Neural crest cell (in vitro differentiated cells): ENCODE measurements around the gene ZNF503. TPM values are rescaled to one million over a fixed set of nuclear protein-coding genes. Genes with fewer than 3 reads are reported as not detected.

Source experiments
- DNase-seq: peaks from one replicate; pipeline ENCODE4 v3.0.0; 2021; ENCODE audit warnings: low read depth, mixed read lengths, low spot score
- H3K27ac Mint-ChIP-seq: one replicate; pipeline ENCODE4 v1.8.0; 2021; ENCODE audit warnings: mild to moderate bottlenecking, mixed read lengths; ENCODE audit not compliant: unreplicated experiment
- H3K27me3 Mint-ChIP-seq: 2 replicates; pipeline ENCODE4 v1.8.0; 2021; ENCODE audit warnings: low read depth, mild to moderate bottlenecking, mixed read lengths
- H3K36me3 Mint-ChIP-seq: 2 replicates; pipeline ENCODE4 v1.8.0; 2021; ENCODE audit warnings: low read depth, mild to moderate bottlenecking, mixed read lengths
- H3K4me1 Mint-ChIP-seq: 2 replicates; pipeline ENCODE4 v1.8.0; 2021; ENCODE audit warnings: mixed read lengths
- H3K4me3 Mint-ChIP-seq: one replicate; pipeline ENCODE4 v1.8.0; 2021; ENCODE audit warnings: mild to moderate bottlenecking, mixed read lengths
- H3K9me3 Mint-ChIP-seq: 2 replicates; pipeline ENCODE4 v1.8.0; 2021; ENCODE audit warnings: mixed read lengths
- CTCF ChIP-seq: fragments of 200-600 bp; sonication (generic); conservative IDR thresholded peaks from 2 replicates; pipeline ENCODE4 v1.5.0; 2021; ENCODE audit warnings: antibody characterized with exemption, mild to moderate bottlenecking
- total RNA-seq: library from RNA; stranded (reverse); gene quantifications from 2 replicates; pipeline ENCODE4 v1.2.1, GENCODE V29; 2021

Gene ZNF503
- total RNA-seq, 1 donor from 2014 or later = 15.9 TPM

- peak; percentile 36 for DNase-seq
- peaks cover 82% of the 10 kb centered on the region for H3K27me3 Mint-ChIP-seq
Measured at GRCh38 chr10:75404815-75405597, 3.4 kb upstream of the ZNF503 start.

GRCh38 chr10:75403939-75404814, 2.6 kb upstream of the ZNF503 start:
- H3K9me3 Mint-ChIP-seq = no peaks in the 10 kb centered on the region
- DNase-seq = peak; percentile 12
- H3K36me3 Mint-ChIP-seq = no peaks in the 10 kb centered on the region
- peaks cover 52% of the 10 kb centered on the region for H3K4me1 Mint-ChIP-seq
- no peak overlapping the region for H3K27ac Mint-ChIP-seq
- TF ChIP-seq CTCF = no peak
- peak overlapping the region; percentile 93 for H3K4me3 Mint-ChIP-seq
- H3K27me3 Mint-ChIP-seq = peaks cover 79% of the 10 kb centered on the region

More at GRCh38 chr10:75404815-75405597, 3.4 kb upstream of the ZNF503 start:
- H3K36me3 Mint-ChIP-seq = no peaks in the 10 kb centered on the region
- peak; percentile 16 for TF ChIP-seq CTCF
- peak overlapping the region; percentile 93 for H3K4me3 Mint-ChIP-seq
- H3K4me1 Mint-ChIP-seq = peaks cover 55% of the 10 kb centered on the region
- no peak overlapping the region for H3K27ac Mint-ChIP-seq
- no peaks in the 10 kb centered on the region for H3K9me3 Mint-ChIP-seq

- no peak for TF ChIP-seq CTCF
- no peaks in the 10 kb centered on the region for H3K9me3 Mint-ChIP-seq
- DNase-seq = peak; percentile 45
- H3K27me3 Mint-ChIP-seq = peaks cover 79% of the 10 kb centered on the region
- H3K36me3 Mint-ChIP-seq = peaks cover 2% of the 10 kb centered on the region
- peaks cover 54% of the 10 kb centered on the region for H3K4me1 Mint-ChIP-seq
- H3K4me3 Mint-ChIP-seq = peak overlapping the region; percentile 93
- peak overlapping the region; percentile 96 for H3K27ac Mint-ChIP-seq
Measured at GRCh38 chr10:75403144-75403938, 1.8 kb upstream of the ZNF503 start.

- peak overlapping the region; percentile 93 for H3K4me3 Mint-ChIP-seq
- peaks cover 57% of the 10 kb centered on the region for H3K4me1 Mint-ChIP-seq
- peaks cover 81% of the 10 kb centered on the region for H3K27me3 Mint-ChIP-seq
- no peaks in the 10 kb centered on the region for H3K9me3 Mint-ChIP-seq
- peaks cover 5% of the 10 kb centered on the region for H3K36me3 Mint-ChIP-seq
- TF ChIP-seq CTCF = no peak
- H3K27ac Mint-ChIP-seq = peak overlapping the region; percentile 96
- peak; percentile 41 for DNase-seq
Measured at GRCh38 chr10:75402486-75403143, 1.1 kb upstream of the ZNF503 start.
